Gastrocnemius medialis (tissue), 4 donors: Measurements from ENCODE around the gene ZNF641.

ENCODE experiments used
- CTCF ChIP-seq, 5 experiments: fragments of 450-650 bp in 3 of 5; fragments of 200-600 bp in 2 of 5; sonication (generic) in 2 of 5; IDR thresholded peaks in 4 of 5; conservative IDR thresholded peaks in 1 of 5; 1 replicate in 4 of 5; 2 replicates in 1 of 5; pipeline ENCODE4 v1.5.1; 2016 to 2019; ENCODE audit warnings: antibody characterized with exemption in 5 of 5, mild to moderate bottlenecking in 3 of 5, moderate library complexity in 3 of 5
- POLR2A ChIP-seq, 2 donors: fragments of 450-650 bp; IDR thresholded peaks; one replicate each; pipeline ENCODE4 v1.6.1; 2017; ENCODE audit warnings: antibody characterized with exemption in 2 of 2, mild to moderate bottlenecking in 2 of 2, moderate library complexity in 2 of 2

DNA sequence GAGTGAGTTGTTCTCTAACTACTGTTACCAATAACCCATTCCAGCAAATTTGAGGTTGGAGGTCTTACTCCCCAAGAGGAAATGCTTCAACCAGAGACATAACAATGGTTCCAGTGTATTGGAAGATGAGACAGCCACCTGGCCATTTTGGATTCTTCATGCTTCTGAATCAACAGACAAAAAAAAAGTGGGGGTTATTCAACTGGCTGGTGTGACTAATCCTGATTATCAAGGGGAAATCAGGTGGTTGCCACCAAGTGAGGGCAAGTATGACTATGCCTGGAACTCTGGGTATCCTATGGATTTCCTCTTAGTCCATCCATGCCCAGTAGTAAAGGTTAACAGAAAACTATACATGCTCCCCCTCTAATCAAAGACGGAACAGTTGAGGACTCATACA, 29.9 kb upstream of the ZNF641 start:
- no peak for TF ChIP-seq CTCF (IDR thresholded peaks at IDR 0.05 in 4 of 5, conservative IDR thresholded peaks at IDR 0.05 in 1 of 5)
- no peak for TF ChIP-seq POLR2A (IDR thresholded peaks at IDR 0.05)
